Measurements from ENCODE around the gene CARMIL3.

CARMIL3 gene

DNA sequence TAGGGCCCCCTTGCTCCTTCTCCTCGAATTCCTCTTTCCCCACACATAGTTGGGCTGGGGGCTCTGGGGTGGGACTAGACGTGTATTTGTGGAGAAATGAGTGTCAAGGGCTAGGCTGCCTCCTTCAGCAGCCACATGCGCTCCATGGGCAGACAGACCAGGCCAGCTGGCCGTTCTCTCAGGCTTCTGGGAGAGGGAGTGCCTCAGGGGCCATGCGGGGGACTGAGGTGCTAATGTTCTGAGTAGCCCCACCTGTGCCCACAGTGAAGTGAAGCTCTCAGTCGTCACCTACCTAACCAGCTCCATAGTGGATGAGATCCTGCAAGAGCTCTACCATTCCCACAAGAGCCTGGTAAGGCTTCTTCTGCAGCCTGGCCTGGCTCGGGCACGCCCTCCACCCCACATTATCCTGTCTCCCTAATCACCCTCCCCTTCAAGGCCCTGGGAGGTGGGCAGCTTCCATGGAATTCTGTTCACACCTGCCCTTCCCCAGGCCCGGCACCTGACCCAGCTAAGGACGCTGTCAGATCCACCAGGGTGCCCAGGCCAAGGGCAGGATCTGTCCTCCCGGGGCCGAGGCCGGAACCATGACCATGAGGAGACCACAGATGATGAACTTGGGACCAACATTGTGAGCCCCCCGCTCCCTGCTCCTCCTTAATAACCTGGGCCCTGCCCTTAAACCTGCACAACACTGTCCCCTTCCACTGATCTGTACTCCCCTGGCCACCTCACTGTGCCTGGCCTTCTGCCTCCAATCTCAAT, 10.6 kb downstream of the CARMIL3 start:
- DNase-seq, result no peak

- no peak for DNase-seq
Measured at GRCh38 chr14:24063263-24063836, 11.5 kb downstream of the CARMIL3 start.

GRCh38 chr14:24064091-24064795, 12.4 kb downstream of the CARMIL3 start:
- no peak for DNase-seq

GRCh38 chr14:24064856-24065255, 13.0 kb downstream of the CARMIL3 start:
- no peak for DNase-seq

DNA sequence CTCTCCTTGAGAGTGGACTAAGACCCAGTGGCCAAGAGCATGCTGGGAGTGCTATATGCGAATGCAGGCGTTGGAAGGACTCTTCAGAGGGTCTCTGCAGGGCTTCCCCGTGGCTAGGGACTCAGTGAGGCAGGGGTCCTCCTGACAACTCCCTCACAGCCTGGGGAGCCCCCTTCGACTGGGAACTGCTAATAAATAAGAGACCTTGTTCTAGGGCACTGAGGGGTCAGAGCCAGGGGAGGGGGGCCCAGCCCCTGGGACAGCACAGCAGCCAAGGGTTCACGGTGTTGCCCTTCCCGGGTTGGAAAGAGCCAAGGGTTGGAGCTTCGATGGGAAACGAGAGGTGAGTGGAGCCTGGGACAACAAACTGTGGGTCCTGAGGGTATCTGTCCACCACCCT, 13.6 kb downstream of the CARMIL3 start:
- no peak for DNase-seq

- no peak for DNase-seq
Measured at GRCh38 chr14:24066496-24067132, 14.8 kb downstream of the CARMIL3 start.

- no peak for DNase-seq
Measured at GRCh38 chr14:24067133-24068082, 15.6 kb downstream of the CARMIL3 start.

GRCh38 chr14:24068711-24069410, 17.1 kb downstream of the CARMIL3 start:
- DNase-seq, result no peak

- DNase-seq, result no peak
Measured at GRCh38 chr14:24069411-24069735, 17.6 kb downstream of the CARMIL3 start.

- DNase-seq, result no peak
Measured at GRCh38 chr14:24070285-24071143, 18.7 kb downstream of the CARMIL3 start.

DNA sequence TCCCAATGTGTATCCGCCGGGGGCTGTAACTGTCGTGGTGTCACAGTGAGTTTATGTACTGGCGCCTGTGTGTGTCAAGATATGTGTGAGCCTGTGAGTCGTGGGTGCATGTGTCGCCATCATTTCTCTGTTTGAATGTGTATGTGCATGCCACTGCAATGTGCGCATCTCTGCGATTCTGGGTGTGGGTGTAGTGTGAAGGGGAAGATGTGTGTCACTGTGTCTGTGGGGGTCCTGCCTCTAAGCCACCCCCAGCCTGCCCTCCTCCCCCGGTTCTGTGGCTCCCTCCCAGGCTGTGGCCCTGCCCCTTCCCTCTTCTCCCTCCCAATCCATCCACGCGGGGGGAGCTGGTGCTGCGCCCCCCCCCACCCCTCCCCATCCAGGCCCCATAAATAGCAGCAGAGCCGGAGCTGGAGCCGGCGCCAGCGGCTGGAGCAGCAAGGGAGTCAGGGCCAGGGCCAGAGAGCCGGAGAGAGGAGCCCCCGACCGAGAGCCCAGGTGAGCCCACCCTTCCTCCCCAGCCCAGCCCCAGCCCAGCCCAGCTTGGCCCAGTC, 19.4 kb downstream of the CARMIL3 start, which contains the start of gene CPNE6:
Gene CPNE6 (plus strand): TSS at position 419 of the 554 bp plus-strand sequence. CDS start 1,375 bp downstream, outside the sequence.
- no peak for DNase-seq

DNA sequence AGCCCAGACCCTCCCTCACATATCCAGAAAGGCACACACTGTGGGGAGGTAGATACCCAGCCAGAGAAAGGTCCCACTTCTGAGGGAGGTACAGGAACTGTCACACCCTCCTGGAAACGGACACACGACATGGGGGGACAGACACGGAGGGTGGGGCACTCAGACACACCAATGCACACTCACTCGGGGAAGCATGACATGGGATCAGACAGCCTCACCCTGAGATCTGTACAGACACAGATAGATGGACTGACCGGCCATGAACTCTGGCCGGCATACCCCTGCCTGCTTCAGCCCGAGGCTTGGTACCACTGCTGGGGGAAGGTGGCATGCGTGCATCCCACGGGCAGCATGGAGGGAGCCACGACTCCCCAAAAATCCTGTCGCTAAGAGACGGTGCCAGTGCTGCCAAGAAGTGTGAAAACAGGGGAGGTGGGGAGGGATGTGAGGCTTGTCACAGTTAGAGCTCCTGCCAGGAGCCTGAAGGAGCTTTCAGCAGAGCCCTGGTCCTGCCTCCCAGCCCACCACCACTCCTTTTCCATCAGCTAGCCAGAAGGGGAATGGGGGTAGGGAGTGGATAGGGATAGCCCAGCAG, 20.1 kb downstream of the CARMIL3 start:
- no peak for DNase-seq

DNA sequence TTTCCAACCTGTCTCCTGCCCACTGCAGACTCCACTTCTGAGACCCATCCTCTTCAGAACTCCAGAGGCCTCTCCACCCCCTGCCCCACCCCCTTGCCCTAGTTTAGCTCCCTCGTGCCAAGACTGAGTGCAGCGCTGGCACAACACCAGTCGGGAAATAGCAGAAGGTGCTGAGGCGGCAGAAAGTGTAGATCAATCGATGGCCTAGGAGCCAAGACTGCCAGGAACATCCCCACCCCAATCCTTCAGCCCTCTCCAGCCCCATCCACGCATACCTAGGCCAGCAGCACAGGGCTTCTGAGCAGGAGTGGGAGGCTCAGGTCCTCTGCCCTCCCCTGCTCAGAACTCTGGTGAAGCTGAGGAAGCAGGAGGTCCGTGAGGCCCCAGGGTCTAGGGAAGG, 20.6 kb downstream of the CARMIL3 start:
- DNase-seq, result no peak

DNA sequence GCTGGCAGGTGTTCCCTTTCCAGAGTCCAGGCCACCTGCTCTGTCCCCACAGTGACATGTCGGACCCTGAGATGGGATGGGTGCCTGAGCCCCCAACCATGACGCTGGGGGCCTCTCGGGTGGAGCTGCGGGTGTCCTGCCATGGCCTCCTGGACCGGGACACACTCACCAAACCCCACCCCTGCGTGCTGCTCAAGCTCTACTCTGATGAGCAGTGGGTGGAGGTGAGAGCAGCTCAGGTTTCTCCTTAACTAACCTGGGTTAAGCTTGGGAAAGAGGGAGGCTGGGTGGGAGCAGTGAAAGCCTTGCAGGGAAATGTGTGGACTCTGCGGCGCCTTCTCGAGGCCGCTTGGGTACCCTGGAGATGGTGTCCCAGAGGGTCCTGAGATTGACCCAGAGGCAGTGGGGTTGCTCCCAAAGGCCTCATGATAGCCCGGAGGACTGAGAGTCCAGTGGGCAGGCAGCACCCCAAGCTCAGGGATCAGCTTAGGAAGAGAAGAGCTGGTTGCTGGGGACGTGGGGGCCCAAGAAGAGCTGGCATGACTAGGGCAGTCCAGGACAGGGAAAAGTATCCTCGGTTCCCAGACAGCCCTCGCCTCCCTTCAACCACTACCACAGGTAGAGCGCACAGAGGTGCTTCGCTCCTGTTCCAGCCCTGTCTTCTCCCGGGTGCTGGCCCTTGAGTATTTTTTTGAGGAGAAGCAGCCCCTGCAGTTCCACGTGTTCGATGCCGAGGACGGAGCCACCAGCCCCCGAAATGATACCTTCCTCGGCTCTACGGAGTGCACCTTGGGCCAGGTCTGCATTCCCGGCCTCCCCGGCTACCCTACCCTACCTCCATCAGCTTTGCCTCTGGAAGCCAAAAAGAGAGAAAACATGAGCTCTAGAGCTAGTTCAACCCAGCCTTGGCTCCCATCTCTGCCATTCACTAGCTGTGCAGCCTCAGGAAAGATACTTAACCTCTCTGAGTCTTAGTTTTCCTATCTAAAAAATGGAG, 21.4 kb downstream of the CARMIL3 start:
- DNase-seq, result no peak

GRCh38 chr14:24074625-24075484, 23.0 kb downstream of the CARMIL3 start:
- no peak for DNase-seq

- no peak for DNase-seq
Measured at GRCh38 chr14:24075485-24076301, 23.9 kb downstream of the CARMIL3 start.

- DNase-seq, result no peak
Measured at GRCh38 chr14:24076302-24076601, 24.4 kb downstream of the CARMIL3 start.
